GM18519 (cell line): ENCODE results near the gene ASTL.
"Not testable (repeated sequence)": the region's sequence is repeated elsewhere in the genome, so short reads cannot be mapped to it uniquely, and the experiment has no call there.

ENCODE experiments used
- ATAC-seq: cut with Tn5 transposase; IDR thresholded peaks from one replicate; pipeline ENCODE4 v1.9.1; 2021; ENCODE audit warnings: mild to moderate bottlenecking, moderate library complexity; ENCODE audit not compliant: unreplicated experiment, low FRiP score

ASTL gene

DNA sequence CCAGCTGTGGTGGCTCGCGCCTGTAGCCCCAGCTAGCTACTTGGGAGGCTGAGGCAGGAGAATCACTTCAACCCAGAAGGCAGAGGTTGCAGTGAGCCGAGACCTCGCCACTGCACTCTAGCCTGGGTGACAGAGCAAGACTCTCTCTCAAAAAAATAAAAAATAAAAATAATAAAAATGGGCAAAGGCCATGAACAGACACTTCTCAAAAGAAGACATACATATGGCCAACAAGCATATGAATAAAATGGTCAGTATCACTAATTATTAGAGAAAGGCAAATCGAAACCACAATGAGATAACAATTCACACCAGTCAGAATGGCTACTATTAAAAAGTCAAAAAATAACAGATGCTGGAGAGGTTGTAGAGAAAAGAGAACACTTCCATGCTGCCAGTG is 22.1 kb upstream of the ASTL start:
- ATAC-seq: not testable (repeated sequence)

DNA sequence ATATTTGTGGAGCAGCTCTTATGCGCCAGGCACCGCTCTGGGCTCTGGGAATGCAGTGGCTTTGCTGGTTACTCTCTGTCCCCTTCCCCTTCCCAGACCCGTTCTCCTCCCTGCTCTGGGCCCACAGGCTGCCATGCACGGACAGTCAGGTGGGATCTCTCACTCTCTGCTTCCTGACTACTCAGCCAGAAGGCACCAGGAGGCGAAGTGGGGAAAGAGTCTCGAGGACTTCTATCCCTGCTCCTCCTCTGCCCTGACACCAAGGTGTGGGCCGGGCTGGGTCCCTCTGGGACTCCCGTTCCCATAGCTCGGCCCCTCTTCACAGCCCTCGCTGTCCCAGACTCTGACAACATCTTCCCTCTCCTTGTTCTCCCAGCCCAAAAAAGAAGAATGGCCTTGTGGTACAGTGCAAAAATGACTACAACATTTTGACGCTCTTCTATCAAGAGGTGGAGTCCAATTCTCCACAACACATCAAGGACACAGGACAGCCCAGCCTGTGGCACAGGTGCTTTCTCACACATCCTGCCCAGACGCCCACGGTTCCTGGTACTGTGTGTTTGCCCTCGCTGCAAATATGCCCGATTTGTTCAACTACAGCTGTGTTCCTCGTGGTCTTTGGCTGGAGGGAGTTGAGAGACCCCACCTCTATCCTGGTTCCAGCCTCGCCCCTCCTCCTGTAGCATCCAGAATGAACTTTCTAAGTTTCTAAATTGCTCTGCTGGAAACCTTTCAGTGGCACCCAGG is 21.0 kb upstream of the ASTL start:
- ATAC-seq: no peak

DNA sequence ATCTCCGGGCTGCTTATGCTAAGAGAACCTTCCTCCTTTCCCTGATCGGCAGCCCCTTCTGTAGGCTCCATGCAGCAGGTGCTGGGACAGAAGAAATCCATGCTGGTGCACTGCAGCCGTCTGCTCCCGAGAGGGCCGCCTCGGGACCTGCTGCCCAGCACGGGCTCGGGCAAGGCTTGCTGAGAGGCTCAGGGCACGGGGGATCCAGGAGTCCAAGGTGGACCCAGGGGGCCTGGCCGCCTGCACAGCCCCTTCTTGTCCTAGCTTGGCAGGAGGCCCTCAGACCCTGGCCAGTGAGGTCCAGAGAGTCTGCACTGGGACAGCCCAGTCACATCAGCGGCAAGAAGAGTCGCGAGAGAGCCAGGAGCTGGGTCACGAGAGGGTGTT is 20.2 kb upstream of the ASTL start:
- ATAC-seq: no peak

DNA sequence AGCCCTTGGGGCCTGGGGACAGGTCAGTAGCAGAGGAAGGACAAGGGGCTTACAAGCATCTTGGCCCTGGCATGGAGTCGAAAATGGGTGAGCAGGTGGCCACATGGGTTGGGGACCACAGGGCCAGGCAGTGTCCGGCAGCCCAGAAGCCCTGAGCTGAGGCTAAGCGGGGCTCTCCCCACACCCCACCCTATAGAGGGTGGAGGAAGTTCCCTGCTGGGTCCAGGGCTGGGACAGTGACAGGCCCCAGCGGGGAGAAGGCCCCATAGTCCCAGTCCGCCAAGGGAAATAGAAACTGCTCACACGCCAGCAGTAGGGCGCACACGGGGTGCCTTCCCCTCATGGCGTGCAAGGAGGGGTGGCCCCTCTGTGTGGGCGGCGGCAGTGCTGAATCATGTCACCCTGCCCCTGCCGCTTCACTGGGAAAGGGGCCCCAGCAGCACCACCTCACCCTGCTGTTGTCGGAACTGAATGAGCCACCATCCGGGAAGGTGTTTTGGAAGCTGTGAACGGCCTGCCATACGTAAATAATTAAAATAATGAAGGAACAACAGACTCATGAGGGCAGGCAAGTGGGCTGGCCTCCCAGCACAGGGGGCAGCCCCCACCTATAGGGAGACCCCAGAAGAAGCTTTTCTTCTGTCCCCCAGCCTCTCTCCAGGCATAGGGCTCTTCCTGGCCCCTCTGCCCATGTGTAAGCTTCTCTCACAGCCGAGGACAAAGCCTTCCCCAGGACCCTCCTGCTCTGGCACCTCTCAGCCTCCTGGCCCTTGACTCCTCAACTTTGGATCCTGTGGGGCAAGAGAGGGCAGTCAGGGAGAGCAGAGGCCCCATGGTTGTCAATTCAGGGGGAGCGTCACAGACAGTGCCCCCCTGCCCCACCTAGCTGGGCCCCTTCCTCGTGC is 19.6 kb upstream of the ASTL start:
- ATAC-seq: peak; percentile 47

DNA sequence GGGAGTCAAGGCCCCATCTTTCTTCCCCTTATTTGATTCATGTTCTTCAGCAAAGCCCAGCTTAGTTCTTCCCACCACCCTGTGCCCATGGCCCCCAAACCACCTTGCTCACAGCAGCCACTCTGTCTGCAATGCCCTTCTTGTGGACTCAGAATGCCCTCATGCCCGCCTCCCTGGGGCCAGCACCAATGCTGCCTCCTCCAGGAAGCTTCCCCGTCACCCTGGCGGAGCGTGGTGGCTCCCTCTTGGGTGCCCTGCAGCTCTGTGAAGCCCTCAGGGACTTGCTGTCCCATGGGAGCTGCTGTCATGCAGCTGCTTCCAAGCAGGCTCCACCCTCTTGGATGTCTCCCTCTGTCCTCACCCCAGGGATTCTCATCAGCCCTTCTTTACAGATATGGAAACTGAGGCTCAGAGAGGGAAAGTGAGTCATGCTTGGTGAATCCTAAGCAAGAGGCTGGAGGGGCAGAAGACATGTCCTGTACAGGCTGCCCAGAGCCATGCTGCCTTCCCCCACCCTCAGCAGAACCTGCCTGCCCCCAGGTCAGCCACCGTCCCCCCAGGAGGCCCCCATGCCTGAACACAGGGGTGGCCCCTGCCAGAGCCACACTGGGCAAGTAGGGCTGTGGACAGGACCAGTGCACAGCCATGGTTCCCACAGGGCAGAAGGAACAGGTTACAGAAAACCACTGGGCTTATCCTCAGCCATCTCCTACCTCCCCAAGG is 18.8 kb upstream of the ASTL start:
- ATAC-seq: no peak

DNA sequence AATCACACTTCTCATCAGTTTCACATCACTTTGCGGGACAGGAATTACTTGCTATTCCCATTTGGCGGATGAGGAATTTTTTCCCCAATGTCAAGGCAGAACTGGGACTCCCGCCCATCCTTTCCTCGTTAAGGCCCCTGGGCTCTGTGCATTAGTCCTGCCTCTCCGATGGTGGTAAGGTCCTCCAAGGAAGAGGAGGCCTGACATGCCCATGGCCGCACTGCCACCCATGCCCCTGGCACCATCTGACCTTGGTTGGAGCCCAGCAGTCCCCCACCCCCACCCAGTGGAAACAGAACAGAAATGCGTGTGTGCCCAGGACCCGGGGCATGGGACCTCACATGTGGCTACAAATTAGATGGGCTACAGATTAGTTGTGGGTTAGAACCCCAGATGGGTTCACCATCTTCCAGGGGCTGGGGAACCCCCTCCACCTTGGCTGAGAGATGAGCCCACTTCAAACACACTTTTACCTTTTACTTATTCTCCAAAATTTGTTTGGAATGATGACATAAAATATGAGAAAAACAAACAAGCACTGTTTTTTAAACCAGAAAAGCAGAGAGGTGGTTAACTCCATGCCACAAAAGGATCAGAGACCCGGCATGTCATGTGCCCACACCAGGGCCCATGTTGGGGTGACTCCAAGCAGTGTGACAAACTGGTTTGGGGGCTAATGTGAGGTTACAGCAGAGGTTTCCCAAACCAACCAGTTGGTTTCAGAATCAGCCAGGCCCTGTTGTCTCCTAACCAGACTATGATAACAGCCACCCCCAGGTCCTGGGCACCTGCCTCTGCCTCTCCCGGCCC is 17.9 kb upstream of the ASTL start:
- no peak for ATAC-seq

DNA sequence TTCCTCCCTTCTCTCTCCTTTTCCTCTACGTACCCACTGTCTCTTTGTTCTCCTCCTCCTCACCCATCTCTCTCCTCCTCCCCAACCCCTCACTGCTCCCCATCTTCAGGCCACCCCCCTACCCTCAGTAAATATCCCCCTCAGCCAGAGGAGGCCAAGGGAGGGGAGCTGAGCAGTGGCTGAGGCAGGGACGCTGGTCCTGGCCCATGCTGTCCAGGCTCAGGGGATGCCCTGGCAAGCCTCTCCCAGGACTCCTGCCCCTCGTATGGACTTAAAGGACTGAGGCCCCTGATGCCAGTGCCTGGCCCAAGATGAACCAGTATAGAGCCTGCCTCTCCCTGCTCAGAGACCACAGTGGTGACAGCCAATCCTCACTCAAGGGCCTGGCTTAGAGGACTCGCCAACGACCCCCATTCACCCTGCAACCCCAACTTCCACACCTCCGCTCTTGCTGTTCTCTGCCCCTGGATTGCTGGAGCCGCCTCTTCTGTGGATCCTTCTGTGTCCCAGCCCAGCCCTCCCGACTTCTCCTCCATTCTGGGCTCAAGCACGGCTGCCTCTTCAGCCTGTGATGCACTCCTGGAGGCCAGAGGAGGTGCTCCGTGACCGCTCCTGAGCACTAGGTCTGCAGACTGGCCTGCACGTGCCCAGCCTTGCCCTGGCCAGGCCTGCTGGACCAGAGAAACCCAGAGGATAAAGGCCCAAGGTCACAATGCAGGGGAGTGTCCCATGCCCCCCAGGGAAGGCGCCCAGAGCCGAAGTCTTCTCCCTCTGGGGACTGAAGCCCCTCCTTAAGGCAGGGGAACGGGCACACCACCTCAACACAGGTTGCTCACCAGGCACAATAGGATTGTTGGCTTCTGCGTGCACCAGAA is 16.4 kb upstream of the ASTL start:
- no peak for ATAC-seq

DNA sequence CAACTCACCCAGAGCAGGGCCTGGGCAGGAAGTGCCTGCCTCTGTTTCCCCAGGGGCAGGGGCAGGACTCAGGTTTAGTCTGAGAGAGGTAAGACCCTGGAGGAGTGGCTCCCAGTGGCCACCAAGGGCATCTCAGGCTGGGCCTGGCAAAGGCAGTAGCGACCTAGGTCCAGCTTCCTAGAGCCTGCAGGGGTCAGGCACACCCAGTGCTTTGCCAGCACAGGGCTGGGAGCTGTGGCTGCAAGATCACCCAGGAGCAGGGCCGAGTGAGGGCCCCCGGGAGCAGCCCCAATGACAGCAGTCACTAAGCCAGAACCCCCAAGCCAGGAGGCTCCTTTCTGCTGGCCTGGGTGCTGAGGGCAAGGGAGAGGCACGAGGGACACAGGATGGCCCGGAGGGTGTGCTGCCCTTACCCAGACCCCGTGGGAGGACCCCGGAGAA is 15.7 kb upstream of the ASTL start:
- no peak for ATAC-seq

DNA sequence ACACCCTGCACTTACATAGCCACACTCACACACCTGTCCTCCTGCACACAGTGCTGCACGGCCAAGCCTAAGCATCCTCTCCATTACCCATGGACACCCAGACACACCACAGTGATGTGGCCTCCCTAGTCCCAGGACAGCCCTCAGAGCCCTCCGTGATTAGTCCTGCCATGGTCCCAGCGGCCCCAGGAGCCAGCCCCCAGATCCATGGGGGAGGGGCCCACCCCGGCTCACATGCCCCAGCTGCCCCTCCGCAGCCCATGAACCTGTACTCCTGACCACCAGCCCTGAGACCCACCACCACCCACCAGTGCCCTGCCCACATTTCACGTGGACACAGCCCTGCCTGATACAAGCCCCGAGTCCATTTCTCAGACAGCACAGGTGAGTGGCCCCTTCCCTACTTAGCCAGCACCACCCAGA is 15.0 kb upstream of the ASTL start:
- ATAC-seq: no peak

DNA sequence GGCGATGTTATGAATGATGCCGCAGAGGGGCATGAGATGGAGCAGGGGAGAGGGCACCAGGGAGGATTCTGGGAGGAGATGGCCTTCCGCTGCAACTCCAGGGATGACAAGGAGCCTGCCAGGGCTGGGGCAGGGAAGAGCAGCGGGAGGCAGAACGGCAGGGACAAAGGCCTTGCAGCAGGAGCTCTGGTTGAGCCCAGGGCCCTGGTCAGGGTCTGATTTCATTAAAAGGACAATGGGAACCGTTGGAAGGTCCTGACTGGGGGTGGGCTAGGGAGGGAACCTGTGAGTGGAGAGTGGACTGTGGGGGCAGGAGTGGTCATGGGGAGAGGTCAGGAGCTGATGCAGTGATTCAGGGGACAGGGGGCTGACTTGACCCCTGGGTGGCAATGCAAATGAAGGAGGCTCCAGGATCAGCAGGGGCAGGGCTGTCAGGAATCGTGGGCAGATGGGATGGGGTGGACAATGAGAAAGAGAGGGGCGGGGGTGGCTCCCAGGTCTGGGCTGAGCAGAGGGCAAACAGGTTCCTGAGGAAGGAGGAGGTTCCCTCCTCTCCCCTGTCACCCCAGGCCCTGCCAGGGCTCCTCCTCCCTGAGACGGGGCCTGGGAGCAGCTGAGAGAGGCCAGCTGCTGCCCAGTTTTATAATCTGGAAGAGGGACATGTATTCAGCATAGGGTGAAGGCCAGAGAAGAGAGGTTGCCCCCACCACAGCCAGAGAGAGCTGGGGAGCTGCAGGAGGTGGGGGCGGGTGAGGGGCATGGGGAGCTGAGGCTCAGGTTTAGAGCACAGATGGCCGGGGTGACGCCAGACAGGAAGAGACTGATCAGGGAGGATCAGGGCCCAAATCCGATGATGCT is 14.2 kb upstream of the ASTL start:
- ATAC-seq: no peak

DNA sequence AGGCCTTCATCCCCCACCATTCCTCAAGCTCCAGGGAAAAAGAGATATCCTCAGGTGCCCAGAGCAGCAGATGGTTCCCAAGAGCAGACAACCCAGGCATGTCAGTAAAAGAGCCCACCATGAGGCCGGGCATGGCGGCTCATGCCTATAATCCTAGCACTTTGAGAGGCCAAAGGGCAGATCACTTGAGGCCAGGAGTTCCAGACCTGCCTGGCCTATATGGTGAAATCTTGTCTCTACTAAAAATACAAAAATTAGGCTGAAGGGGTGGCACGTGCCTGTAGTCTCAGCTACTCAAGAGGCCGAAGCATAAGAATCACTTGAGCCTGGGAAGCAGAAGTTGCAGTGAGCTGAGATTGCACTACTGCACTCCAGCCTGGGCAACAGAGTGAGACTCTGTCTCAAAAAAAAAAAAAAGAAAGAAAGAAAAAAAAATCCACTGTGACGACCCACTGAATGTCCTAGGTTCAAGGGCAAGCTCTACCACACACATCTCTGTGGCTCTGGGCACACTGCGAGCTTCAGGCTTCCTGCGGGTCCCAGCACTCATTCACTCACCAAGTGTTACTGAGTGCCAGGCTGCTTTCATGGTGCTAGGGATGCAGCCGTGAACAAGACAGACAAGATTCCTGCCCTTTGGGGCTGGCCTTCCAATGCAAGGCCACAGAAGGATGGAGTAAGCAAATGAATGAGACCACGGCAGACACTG is 13.4 kb upstream of the ASTL start:
- ATAC-seq: no peak

DNA sequence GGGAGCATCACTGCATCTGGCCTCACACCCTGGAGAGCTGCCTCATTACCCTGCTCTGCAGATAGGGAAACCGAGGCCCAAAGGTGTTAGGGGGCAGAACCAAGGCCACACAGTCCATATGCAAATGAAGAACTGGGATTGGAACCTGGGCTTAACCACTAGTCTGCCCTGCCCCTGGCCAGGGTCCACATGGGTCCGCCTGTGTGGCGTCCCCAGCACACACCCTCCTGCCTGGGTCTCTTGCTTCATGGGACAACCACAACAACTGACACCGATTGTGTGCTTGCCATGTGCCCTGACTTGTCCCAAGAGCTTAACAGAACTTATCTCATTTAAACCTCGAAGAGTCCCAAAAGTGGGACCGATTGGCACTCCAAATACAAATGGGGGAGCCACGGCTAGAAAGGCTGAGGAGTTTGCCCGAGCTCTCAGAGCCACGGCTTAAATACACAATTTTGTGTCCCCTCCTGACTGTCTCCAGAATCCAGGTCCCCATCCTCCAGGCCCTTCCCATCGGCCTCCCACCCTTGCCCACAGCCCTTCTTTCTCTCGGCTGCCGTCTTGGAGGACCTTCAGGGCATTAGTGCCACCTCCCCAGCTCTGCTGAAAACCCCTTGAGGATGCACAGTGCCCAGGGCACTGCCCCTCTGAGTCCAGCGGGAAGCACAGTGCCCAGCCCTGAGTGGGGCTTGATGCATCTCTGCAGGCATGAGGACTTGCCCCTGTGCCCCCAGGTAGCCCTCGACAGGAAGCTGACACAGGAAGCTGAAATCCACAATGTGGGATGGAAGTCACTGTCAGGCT is 12.7 kb upstream of the ASTL start:
- no peak for ATAC-seq

DNA sequence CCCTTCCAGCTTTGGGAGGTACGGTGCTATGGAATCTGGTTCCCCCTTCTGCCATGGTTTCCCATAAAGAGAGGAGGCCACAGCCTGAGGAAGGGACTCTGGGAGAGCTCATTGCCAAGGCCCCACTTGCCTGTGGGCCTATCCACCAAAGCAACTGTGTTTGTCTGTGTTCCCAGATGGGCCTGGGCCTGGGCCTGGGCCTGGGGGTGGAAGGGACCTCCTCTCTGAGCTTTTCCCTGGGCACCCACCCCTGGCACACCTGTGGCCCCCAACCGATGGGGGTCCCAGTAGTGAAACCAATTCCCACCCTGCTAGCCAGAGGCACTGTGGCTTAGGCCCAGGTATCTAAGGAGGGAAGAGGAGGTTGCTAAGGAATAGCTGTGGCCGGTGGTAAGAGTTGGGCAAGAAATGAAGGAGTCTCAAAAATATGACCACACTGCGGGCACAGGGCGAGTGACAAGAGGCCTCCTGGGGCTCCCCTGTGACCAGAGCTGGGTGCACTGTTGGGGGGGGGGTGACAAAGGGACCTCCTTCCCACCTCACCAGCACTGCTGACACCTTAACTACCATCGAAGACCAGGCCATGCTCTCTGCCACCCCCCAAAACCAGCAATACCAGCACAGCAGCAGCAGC is 11.8 kb upstream of the ASTL start:
- ATAC-seq: no peak

DNA sequence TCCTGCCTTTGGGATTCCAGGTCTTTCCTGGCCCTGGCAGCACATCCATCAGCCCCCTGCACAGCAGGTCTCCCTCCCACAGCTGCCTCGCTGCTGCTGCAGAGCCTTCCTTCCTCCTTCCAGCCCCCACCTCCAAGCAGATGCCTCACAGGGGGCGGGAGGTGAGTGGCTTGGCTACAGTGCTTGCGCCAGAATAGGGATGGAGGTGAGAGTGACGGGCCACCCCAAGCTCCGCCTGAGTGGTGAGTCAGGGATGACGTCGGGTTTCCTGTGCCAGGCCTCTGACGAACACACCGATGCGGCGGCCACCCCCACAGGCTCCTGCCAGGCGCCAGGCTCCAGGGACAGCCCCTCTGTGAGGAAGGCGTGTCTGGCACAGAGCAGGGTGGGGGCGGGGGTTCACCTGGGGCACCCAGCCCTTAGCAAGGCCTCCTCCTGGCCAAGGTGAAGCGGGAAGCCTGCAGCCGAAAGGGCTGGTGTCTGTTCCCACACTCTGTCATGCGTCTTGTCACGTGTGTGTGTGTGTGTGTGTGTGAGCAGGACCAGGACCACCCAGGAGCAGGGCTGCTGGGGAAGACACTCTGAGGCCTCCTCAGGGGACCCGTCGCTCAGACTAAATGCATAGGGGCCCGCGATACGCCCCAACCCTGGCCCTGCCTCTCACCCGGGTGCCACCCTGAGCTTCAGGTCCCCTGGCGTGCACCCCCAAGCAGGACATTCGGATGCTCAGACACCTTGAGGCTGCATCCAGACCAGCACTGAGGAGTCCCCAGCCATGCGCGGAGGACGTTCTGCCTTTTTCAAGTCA is 10.3 kb upstream of the ASTL start:
- peak; percentile 29 for ATAC-seq

DNA sequence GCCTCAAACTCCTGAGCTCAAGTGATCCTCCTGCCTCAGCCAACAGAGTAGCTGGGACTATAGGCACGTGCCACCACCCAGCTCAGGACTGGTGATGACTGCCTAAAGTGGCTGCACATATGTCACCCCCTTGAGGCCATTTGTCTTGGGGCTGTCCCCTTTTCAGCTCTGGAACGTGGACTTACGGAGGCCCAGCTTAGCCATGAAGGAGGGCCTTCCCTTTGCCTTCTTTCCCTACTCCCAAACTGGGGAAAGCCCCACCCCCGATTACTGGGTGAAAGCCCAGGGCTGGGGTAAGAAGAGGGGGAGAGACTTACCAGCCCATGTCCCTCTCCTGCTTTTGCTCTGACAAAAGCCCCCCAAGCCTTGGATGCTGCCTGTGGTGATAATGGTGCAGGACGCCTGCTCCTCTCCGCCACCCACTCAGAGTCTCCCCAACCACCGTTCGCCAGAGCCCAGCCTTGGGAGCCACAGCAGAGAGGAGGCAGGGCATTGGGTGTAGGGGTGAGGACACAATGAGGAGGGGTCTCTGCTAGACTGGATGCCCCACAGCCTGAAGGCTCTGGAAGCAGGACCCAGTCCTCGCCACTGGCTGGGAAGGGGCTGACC is 9.4 kb upstream of the ASTL start:
- ATAC-seq: no peak
